Hepatic stellate cell (primary cell): ENCODE measurements around the gene PCCA.
A peak's percentile ranks its signal among the peaks of the same experiment; 100 is the strongest.
"Not testable (repeated sequence)": the region's sequence is repeated elsewhere in the genome, so short reads cannot be mapped to it uniquely, and the experiment has no call there.

Experiments used
- DNase-seq: peaks from one replicate; pipeline ENCODE4 v3.0.0; 2011; ENCODE audit warnings: low spot score

The PCCA gene, protein sequence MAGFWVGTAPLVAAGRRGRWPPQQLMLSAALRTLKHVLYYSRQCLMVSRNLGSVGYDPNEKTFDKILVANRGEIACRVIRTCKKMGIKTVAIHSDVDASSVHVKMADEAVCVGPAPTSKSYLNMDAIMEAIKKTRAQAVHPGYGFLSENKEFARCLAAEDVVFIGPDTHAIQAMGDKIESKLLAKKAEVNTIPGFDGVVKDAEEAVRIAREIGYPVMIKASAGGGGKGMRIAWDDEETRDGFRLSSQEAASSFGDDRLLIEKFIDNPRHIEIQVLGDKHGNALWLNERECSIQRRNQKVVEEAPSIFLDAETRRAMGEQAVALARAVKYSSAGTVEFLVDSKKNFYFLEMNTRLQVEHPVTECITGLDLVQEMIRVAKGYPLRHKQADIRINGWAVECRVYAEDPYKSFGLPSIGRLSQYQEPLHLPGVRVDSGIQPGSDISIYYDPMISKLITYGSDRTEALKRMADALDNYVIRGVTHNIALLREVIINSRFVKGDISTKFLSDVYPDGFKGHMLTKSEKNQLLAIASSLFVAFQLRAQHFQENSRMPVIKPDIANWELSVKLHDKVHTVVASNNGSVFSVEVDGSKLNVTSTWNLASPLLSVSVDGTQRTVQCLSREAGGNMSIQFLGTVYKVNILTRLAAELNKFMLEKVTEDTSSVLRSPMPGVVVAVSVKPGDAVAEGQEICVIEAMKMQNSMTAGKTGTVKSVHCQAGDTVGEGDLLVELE

GRCh38 chr13:100088644-100089464 is at the start of gene PCCA:
PCCA (plus strand) TSS chr13:100089093; CDS start chr13:100089121, 28 bp downstream.
- DNase-seq, result peak; percentile 97

DNA sequence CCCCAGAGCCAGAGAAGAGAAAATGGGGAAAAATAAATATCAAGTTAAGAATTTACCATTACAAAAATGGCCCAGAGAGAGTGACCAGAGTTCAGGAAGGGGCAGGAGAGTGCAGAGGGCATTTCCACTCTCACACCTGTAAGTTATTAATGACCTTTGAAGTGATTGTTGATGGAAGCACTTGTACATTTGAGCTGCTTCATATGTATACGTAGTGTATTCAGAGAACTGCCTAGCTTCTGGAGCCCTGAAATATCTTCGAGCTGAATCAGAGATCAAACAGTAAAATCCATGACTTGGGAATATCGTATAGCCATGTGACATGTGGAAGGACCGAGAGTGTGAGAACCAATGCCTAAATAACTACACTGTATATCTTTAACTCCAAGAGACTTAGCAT is 49.2 kb upstream of the PCCA start:
- no peak for DNase-seq

DNA sequence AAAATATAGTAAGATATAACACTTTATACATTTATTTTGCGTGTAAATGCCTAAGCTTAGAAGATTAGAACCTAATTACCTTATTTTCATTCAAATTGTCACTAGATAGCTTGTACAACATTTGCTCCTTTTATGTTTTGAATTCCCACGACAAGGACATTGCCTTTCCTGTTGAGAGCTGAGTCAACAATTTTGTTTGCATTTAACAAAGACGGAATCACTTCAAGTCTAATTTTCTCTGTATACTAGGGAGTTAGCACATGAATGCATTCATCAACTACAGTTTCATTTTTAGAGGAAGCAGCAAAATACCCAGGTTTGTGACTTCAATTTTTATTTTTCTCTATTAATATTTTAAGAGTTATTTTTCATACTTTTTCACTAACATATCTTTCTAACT is 48.7 kb upstream of the PCCA start:
- no peak for DNase-seq

DNA sequence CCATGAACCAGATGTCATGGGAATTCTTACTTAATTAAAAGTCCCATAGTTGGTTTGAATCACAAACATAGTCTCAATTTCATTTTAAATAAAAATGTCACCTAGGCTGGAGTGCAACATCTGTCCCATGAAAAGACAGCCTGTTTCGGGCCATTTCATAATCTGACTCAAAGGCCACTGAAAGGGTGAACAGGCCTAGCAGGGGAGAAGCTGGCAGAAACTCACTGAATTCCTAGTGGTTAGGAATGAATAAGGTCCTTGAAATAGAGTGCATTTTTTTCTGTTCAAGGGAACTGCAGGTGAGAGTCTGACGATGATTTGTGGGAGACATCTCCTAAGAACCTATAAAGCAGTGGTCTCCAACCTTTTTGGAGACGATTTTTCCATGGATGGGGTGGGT is 44.0 kb upstream of the PCCA start:
- no peak for DNase-seq

DNA sequence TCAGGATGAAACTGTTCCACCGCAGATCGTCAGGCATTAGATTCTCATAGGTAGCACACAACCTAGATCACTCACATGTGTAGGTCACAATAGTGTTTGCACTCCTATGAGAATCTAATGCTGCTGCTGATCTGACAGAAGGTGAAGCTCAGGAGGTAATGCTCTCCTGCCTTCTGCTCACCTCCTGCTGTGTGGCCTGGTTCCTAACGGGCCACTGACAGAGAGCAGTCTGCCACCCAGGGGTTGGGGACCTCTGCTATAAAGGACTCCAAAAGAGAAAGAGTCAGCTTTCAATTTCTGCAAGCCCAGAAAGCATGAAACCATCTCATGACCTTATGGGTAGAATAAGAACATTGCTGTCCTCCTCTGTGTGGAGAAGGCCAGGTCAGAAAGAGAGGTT is 43.5 kb upstream of the PCCA start:
- DNase-seq, result no peak

- no peak for DNase-seq
Measured at GRCh38 chr13:100051070-100051469, 37.8 kb upstream of the PCCA start.

- DNase-seq, result no peak
Measured at GRCh38 chr13:100059827-100060226, 29.1 kb upstream of the PCCA start.

- no peak for DNase-seq
Measured at GRCh38 chr13:100063333-100063732, 25.6 kb upstream of the PCCA start.

DNA sequence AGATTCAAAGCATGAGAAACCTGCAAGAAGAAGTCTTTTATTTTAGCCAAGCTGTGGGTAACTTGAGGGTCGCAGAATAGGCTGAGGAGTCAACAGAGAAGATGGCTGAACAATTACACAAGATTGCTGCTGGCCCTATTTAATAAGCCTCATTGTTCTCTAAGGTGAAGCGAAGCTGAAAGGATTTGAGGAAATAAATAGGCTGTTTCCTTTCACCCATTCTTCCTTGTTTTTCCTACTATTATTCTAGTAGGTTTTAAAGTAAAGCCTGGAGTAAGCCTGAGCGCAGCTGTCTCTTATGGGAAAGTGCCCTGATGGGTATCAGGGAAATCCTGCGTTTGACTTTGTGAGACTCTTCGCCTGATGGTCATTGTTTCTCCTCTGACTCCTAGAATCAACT is 25.0 kb upstream of the PCCA start:
- DNase-seq, result no peak

GRCh38 chr13:100068133-100068931 is 20.6 kb upstream of the PCCA start:
- DNase-seq, result no peak

- DNase-seq, result no peak
Measured at GRCh38 chr13:100069278-100069677, 19.6 kb upstream of the PCCA start.

- no peak for DNase-seq
Measured at GRCh38 chr13:100075700-100076587, 12.9 kb upstream of the PCCA start.

DNA sequence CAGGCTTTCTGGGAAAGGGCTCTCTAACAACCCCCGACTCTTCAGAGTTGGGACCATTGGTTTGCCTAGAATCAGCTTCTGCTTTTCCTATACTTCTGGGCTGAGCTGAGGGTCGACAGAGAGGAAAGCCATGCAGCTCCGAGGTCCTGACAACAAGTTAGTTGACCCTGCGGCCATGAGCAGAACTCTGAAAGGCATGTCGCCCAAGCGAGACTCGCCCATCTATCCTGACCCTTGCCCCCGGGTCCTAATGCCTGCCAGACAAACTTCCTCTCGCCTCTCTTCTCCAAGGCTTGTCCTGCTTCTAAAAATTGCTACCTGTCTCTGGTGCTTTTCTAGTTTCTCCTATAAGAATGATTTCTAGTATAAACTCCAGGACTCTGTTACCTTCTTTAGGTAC is 9.9 kb upstream of the PCCA start:
- not testable (repeated sequence) for DNase-seq

DNA sequence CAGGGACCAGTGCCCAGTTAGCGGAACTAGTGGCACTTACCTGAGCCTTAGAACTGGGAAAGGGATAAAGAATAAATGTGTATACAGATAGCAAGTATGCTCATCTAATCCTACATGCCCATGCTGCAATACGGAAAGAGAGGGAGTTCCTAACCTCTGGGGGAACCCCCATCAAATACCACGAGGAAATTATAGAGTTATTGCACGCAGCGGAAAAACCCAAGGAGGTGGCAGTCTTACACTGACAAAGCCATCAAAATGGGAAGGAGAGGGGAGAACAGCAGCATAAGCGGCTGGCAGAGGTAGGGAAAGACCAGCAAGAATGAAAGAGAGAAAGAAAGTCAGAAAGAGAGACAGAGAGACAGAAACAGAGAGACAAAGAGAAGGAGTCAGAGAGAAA is 5.5 kb upstream of the PCCA start:
- not testable (repeated sequence) for DNase-seq

GRCh38 chr13:100088273-100088643 is 635 bp upstream of the PCCA start:
- DNase-seq, result no peak

GRCh38 chr13:100089465-100090032 is 656 bp downstream of the PCCA start:
- no peak for DNase-seq

- DNase-seq, result no peak
Measured at GRCh38 chr13:100090861-100091260, 2.0 kb downstream of the PCCA start.

GRCh38 chr13:100091391-100091790 is 2.5 kb downstream of the PCCA start:
- no peak for DNase-seq

- DNase-seq, result not testable (repeated sequence)
Measured at GRCh38 chr13:100092273-100092672, 3.4 kb downstream of the PCCA start.

DNA sequence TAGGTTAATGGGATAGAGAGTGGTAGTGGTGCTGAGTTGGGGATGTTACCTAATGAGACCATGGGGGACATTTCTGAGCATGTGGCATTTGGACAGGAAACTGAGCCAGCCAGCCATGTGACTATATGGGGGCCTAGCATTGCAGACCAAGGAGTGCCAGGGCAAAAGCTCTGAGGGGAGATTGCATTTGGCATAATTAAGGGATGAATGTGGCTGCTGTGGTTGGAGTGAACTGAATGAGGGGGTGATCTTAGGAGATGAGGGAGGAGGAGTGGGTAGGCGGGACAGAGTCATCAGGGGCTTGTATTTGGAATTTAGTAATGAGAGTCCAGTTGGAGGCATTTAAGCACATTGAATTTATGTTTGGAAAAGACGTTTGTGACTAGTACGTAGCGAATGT is 6.6 kb downstream of the PCCA start:
- no peak for DNase-seq
